Activated T-cell treated with anti-CD3 and anti-CD28 coated beads, Interleukin-2, amount 50 U/mL, for 4 hours (primary cell): Measurements from ENCODE around the gene CLASRP. TPM values are rescaled to one million over a fixed set of nuclear protein-coding genes. Genes with fewer than 3 reads are reported as not detected.
"Not testable (repeated sequence)": the region's sequence is repeated elsewhere in the genome, so short reads cannot be mapped to it uniquely, and the experiment has no call there.

ENCODE experiments used
- ATAC-seq, 2 donors: fragments of 200-7000 bp; cut with Tn5 transposase; one replicate each; pipeline ENCODE4 v1.10.0; 2021
- DNase-seq: peaks from one replicate; pipeline ENCODE4 v3.0.0-alpha.2; 2020
- H3K27me3 Mint-ChIP-seq: one replicate; pipeline ENCODE4 v1.8.0; 2021; ENCODE audit warnings: low read depth, mixed read lengths
- H3K36me3 Mint-ChIP-seq: one replicate; pipeline ENCODE4 v1.8.0; 2022; ENCODE audit warnings: mixed read lengths; ENCODE audit not compliant: insufficient read depth
- H3K4me1 Mint-ChIP-seq: one replicate; pipeline ENCODE4 v1.8.0; 2021; ENCODE audit warnings: low read depth, mixed read lengths
- H3K4me3 Mint-ChIP-seq: one replicate; pipeline ENCODE4 v1.8.0; 2021; ENCODE audit warnings: mild to moderate bottlenecking, moderate library complexity, mixed read lengths
- H3K9me3 Mint-ChIP-seq: one replicate; pipeline ENCODE4 v1.8.0; 2021; ENCODE audit warnings: mixed read lengths
- total RNA-seq, 3 donors: library from RNA; stranded (reverse); gene quantifications; one replicate each; pipeline ENCODE4 v1.2.1, GENCODE V29; 2021

CLASRP gene, protein sequence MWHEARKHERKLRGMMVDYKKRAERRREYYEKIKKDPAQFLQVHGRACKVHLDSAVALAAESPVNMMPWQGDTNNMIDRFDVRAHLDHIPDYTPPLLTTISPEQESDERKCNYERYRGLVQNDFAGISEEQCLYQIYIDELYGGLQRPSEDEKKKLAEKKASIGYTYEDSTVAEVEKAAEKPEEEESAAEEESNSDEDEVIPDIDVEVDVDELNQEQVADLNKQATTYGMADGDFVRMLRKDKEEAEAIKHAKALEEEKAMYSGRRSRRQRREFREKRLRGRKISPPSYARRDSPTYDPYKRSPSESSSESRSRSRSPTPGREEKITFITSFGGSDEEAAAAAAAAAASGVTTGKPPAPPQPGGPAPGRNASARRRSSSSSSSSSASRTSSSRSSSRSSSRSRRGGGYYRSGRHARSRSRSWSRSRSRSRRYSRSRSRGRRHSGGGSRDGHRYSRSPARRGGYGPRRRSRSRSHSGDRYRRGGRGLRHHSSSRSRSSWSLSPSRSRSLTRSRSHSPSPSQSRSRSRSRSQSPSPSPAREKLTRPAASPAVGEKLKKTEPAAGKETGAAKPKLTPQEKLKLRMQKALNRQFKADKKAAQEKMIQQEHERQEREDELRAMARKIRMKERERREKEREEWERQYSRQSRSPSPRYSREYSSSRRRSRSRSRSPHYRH
- 100 to 1,000 TPM; 111 to 114 (median 114) TPM for total RNA-seq

DNA sequence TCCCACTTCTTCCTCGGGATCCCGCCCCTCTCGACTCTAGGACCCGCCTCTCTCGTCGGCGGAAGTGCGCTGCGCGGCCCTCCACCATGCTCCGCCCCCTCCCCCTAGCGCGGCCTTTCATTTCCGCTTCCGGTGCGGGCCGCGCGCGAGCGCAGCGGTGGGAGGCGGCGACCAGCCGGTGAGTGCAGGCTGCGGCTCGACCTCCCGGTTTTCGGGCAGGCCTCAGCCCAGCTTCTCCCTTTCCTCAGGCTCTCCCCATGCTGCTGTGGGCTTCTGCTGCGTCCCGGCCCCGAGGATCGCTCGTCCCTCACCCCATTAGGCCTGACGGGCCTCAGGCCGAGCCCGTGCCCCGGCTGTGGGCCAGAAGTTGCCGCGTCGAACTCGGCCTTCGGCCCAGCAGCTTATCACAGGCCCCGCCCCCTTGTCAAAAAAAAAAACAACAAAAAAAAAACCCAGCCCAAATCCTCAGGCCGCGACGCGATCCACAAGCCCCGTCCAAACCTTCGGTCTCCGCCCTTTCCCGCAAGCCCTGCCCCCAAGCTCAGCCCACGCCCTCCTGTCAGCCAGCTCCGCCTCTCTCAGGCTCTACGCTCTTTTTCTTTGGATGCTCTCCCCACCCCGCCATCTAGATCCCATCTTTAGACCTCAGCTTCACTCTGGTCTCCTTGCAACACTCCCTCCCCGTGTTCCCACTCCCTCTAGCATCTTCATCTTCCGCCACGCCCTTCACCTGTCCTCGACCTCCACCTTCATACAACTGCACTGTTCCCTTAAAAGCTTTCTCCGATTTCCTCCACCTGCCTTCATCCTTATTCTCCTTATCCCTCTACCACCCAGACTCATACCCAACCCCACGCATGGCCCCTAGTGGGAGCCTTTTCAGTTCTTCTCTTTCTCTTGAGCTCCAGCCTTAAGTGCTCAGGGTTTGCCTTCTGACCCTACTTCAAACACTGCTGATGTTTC lies at the start of gene CLASRP:
Gene CLASRP, plus strand, starts transcription at position 115 of the 963 bp plus-strand sequence. CDS start 1,168 bp downstream, outside the sequence.
- DNase-seq (peak; percentile 85), ATAC-seq (peak; percentile 95 to 97)
- Mint-ChIP-seq H3K36me3 (peaks cover 25% of the 10 kb centered on the region), H3K27me3 (no peaks in the 10 kb centered on the region), H3K4me1 (peaks cover 33% of the 10 kb centered on the region), H3K9me3 (no peaks in the 10 kb centered on the region), H3K4me3 (peak within 1 kb of the TSS; percentile 96)

DNA sequence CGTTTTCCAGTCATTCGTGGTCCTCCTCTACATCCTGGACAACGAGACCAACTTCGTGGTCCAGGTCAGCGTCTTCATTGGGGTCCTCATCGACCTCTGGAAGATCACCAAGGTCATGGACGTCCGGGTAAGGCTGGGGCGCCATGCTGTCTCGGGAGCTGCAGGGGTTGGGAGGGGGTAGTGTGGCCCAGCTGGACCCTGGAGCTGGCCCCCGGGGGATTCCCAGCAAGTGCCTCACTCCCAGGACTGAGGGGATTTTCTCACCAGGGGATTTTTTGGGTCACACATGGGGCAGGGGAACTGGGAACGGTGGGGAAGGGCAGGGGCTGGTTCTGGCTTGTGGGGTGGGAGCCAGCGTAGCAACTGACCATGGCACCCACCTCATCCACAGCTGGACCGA lies 48.4 kb upstream of the CLASRP start:
- Mint-ChIP-seq H3K9me3 (no peaks in the 10 kb centered on the region), H3K36me3 (peaks cover 20% of the 10 kb centered on the region), H3K4me1 (no peaks in the 10 kb centered on the region), H3K4me3 (no peak overlapping the region), H3K27me3 (no peaks in the 10 kb centered on the region)
- ATAC-seq (no peak), DNase-seq (no peak)

DNA sequence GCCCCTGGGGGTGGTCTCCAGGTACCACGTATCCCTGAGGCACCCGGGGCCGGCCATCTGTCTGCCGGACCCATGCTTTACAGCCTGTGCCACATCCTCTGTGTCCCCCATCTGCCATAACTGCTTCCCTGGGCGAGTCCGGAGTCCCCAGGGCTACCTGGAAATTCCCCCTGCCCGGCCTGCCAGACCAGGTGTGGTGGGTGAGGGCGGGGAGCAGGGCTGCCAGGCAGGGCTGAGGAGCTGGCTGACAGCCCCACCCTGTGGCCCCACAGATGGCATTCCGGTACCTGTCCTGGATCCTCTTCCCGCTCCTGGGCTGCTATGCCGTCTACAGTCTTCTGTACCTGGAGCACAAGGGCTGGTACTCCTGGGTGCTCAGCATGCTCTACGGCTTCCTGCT lies 47.9 kb upstream of the CLASRP start:
- ATAC-seq = no peak
- Mint-ChIP-seq H3K4me3 (no peak overlapping the region), H3K4me1 (no peaks in the 10 kb centered on the region), H3K36me3 (peaks cover 16% of the 10 kb centered on the region), H3K27me3 (no peaks in the 10 kb centered on the region), H3K9me3 (no peaks in the 10 kb centered on the region)
- no peak for DNase-seq

DNA sequence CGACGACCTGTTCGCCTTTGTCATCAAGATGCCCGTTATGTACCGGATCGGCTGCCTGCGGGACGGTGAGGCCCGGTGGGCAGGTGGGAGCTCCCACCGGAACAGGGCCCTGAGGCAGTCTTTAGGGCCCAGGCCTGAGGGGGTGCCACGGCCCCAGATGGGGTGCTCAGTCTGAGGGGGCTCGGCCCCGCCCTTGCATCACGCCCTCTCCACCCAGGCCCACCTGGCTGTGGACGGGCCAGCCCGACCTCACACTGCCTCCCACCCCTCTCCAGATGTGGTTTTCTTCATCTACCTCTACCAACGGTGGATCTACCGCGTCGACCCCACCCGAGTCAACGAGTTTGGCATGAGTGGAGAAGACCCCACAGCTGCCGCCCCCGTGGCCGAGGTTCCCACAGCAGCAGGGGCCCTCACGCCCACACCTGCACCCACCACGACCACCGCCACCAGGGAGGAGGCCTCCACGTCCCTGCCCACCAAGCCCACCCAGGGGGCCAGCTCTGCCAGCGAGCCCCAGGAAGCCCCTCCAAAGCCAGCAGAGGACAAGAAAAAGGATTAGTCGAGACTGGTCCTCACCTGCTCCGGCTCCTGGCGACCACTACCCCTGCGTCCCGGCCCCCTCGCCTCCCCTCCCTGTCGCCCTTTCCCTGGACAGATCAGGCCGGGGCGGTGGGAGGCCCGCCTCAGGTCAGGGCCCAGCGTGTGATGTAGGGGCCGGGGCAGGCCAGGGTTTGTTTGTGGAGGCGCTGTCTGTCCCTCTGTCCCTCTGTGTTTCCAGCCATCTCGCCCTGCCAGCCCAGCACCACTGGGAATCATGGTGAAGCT lies 46.3 kb upstream of the CLASRP start:
- Mint-ChIP-seq H3K36me3 (peaks cover 11% of the 10 kb centered on the region), H3K9me3 (no peaks in the 10 kb centered on the region), H3K27me3 (no peaks in the 10 kb centered on the region), H3K4me3 (no peak overlapping the region), H3K4me1 (no peaks in the 10 kb centered on the region)
- DNase-seq (no peak), ATAC-seq (no peak)

DNA sequence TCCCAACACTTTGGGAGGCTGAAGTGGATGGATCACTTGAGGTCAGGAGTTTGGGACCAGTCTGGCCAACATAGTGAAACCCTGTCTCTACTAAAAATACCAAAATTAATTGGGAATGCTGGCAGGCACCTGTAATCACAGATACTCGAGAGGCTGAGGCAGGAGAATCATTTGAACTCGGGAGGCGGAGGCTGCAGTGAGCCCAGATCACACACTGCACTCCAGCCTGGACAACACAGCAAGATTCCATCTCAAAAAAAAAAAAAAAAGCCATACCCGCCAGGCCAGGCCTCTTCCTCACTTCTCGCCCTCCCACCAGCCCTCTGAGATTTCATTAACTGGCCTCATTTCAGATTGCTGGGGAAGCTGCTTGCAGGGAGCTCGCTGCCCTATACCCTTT lies 45.3 kb upstream of the CLASRP start:
- ATAC-seq = no peak
- Mint-ChIP-seq H3K4me3 (no peak overlapping the region), H3K9me3 (no peaks in the 10 kb centered on the region), H3K27me3 (no peaks in the 10 kb centered on the region), H3K36me3 (peaks cover 11% of the 10 kb centered on the region), H3K4me1 (no peaks in the 10 kb centered on the region)
- DNase-seq = no peak

DNA sequence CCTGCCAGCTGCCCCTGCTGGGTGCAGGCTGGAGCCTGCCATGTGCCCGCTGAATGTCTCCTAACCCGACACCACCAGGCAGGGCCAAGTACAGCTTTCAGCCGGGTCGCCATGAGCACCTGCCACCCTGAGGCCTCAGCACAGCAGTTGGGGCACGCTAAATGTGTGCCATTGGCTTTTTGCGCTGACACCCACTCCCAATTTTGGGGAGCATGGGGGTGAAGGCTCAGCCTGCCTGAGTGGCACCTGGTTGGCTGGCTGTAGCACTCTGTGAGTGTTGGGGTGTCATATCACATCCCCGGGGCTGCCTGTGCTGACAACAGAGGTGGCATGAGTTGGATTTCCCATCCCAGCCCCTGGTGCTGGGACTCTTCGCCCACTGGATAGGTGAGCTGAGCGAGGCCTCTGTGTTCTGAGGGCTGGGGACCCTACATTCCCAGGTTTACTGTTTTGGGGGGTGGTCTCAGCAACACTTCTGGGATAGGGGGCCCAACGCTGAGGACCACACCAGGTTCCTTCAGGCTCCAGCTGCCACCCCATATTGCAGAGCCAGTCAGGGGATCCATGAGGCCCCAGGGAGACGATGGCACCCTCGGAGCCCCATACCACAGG lies 44.8 kb upstream of the CLASRP start:
- Mint-ChIP-seq H3K4me3 (no peak overlapping the region), H3K9me3 (no peaks in the 10 kb centered on the region), H3K4me1 (no peaks in the 10 kb centered on the region), H3K27me3 (no peaks in the 10 kb centered on the region), H3K36me3 (peaks cover 8% of the 10 kb centered on the region)
- ATAC-seq = no peak
- DNase-seq = no peak

DNA sequence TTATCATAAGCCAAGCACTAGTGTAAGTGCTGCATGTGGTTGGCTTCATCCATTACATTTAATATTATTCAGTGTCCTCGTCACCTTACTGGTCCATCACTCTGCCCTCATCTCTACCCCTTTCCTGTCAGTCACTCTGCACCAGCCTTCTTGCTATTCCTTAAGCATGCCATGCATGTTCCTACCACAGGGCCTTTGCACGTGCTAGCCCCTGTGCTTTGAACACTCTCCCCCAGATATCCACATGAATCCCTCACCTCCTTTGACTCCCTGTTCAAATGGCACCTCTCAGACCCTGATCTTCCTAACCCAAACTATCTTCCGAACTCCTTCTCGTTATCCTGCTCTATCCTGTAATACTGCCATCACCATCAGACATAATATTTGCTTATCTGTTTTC lies 40.8 kb upstream of the CLASRP start:
- H3K4me3 Mint-ChIP-seq = no peak overlapping the region
- DNase-seq (no peak), ATAC-seq (no peak)
- H3K4me1 Mint-ChIP-seq = peaks cover 12% of the 10 kb centered on the region
- H3K27me3 Mint-ChIP-seq = no peaks in the 10 kb centered on the region
- no peaks in the 10 kb centered on the region for H3K9me3 Mint-ChIP-seq
- peaks cover 2% of the 10 kb centered on the region for H3K36me3 Mint-ChIP-seq

DNA sequence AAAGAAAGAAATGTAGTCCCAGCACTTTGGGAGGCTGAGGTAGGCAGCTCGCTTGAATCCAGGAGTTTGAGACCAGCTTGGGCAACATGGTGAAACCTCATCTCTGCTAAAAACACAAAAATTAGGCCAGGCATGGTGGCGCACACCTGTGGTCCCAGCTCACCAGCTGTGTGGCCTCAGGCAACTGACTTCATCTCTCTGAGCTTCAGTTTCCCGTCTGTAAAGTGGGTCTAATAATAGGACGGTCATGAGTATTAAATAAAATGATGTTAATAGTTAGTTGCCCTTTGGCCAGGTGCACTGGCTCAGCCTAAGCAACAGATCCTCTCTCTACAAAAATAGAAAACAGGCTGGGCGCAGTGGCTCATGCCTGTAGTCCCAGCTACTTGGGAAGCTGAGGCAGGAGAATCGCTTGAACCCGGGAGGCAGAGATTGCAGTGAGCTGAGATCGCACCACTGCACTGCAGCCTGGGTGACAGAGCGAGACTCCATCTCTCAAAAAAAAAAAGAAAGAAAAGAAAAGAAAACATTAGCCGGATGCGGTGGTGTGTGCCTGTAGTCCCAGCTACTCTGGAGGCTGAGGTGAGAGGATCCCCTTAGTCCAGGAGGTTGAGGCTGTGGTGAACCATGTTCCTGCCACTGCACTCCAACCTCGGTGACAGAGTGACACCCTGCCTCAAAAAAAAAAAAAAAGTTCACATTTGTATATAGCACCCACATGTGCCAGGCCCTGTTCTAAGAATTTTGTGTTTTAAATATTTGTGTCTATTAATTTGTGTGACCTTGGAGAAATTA lies 39.5 kb upstream of the CLASRP start:
- ATAC-seq, H3K36me3 Mint-ChIP-seq, H3K27me3 Mint-ChIP-seq, DNase-seq, H3K9me3 Mint-ChIP-seq, H3K4me3 Mint-ChIP-seq: not testable (repeated sequence)
- peaks cover 12% of the 10 kb centered on the region for H3K4me1 Mint-ChIP-seq

DNA sequence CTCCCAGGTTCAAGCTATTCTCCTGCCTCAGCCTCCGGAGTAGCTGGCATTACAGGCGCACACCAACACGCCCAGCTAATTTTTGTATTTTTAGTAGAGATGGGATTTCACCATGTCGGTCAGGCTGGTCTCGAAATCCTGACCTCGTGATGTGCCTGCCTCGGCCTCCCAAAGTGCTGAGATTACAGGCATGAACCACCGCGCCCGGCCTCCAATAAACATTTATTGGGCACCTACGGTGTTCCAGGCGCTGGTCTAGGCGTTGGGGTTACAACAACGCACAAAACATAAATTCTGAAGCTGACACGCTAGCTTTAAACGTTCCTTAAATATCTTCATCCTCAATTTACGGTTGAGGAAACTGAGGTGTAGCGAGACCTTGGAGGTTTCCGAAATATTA lies 38.2 kb upstream of the CLASRP start:
- H3K36me3 Mint-ChIP-seq, H3K9me3 Mint-ChIP-seq, H3K27me3 Mint-ChIP-seq, DNase-seq, ATAC-seq: not testable (repeated sequence)
- Mint-ChIP-seq H3K4me1 (peaks cover 12% of the 10 kb centered on the region), H3K4me3 (peak overlapping the region; percentile 64)

DNA sequence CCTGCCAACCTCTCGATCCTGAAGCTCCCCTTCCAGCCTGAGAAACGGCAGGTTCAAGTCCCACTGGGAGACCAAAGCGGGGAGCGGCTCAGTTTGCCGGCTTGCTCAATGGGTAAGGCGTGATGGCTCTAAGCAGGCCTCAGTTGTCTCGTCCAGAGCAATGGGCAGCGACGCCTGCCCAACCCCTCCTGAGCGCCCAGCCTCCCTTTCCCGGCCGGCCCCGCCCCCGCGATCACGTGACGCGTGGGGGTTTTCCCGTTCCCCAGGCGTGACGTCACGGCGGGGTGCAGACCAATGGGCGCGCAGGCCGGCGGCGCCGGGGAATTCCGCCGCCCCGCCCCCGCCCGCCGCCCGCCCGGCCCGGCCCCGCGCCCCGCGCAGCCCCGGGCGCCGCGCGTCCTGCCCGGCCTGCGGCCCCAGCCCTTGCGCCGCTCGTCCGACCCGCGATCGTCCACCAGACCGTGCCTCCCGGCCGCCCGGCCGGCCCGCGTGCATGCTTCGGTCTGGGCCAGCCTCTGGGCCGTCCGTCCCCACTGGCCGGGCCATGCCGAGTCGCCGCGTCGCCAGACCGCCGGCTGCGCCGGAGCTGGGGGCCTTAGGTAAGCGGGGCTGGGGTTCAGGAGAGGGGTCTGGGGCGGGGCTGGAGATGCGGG lies 37.6 kb upstream of the CLASRP start, which contains the start of gene RELB:
Gene RELB, plus strand, starts transcription at position 378 of the 653 bp plus-strand sequence. Its CDS starts 116 bp downstream, at position 494.
- peaks cover 15% of the 10 kb centered on the region for H3K4me1 Mint-ChIP-seq
- H3K27me3 Mint-ChIP-seq = no peaks in the 10 kb centered on the region
- peak within 1 kb of the TSS; percentile 95 for H3K4me3 Mint-ChIP-seq
- ATAC-seq (peak; percentile 77 to 78), DNase-seq (peak; percentile 98)
- peaks cover 8% of the 10 kb centered on the region for H3K36me3 Mint-ChIP-seq
- H3K9me3 Mint-ChIP-seq = no peaks in the 10 kb centered on the region

DNA sequence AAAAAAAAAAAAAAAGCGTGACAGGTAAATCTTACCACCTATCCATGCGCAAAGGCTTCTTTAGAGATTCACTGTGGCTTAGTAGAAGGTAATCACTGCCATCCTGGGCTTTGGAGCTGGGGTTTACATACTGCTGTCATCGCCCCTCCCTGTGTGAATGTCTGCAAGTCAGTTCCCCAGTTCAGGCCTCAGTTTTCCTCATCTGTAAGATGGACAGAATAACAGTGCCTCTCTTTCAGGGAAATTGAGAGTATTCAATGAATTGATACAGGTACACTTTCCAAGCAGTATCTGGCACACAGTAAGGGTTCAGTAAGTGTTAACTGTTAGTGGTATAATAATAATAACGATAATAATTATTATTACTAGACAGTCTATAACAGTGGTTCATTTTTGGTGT lies 35.4 kb upstream of the CLASRP start:
- H3K4me1 Mint-ChIP-seq = peaks cover 18% of the 10 kb centered on the region
- peak overlapping the region; percentile 24 for H3K4me3 Mint-ChIP-seq
- H3K27me3 Mint-ChIP-seq = no peaks in the 10 kb centered on the region
- DNase-seq (no peak), ATAC-seq (no peak)
- peaks cover 15% of the 10 kb centered on the region for H3K36me3 Mint-ChIP-seq
- H3K9me3 Mint-ChIP-seq = no peaks in the 10 kb centered on the region

DNA sequence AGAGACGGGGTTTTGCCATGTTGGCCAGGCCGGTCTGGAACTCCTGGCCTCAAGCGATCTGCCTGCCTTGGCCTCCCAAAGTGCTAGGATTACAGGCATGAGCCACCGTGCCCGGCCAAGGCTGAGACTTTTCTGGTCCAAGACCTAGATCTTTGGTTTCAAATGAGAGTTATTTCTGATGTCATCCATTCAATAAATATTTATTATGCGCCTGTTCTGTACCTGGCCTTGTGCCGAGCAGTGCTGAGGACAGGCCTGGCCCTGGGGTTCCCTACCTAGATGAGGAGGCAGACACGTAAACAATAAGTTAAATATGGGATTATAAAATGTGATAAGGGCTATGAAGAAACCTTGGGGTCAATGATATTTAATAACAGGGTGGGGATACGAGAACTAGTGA lies 33.1 kb upstream of the CLASRP start:
- DNase-seq (no peak), ATAC-seq (no peak)
- peaks cover 18% of the 10 kb centered on the region for H3K4me1 Mint-ChIP-seq
- no peaks in the 10 kb centered on the region for H3K27me3 Mint-ChIP-seq
- H3K36me3 Mint-ChIP-seq = peaks cover 24% of the 10 kb centered on the region
- H3K9me3 Mint-ChIP-seq = no peaks in the 10 kb centered on the region
- H3K4me3 Mint-ChIP-seq = no peak overlapping the region
